GM23338 (cell line): ENCODE measurements around the gene FOXL2NB. TPM values are rescaled to one million over a fixed set of nuclear protein-coding genes. Genes with fewer than 3 reads are reported as not detected.

ENCODE experiments used
- ATAC-seq: fragments of 200-7000 bp; cut with Tn5 transposase; 3 replicates; pipeline ENCODE4 v1.9.1; 2020
- DNase-seq: peaks from one replicate; pipeline ENCODE4 v3.0.0-alpha.2; 2015; ENCODE audit warnings: low spot score
- H2AFZ ChIP-seq: fragments of 200-600 bp; sonication (generic); 2 replicates; pipeline ENCODE4 v1.8.0; 2016; ENCODE audit warnings: antibody characterized with exemption, mild to moderate bottlenecking, moderate library complexity
- H3F3A ChIP-seq: fragments of 200-600 bp; sonication (generic); replicated peaks from 2 replicates; pipeline ENCODE4 v1.8.0; 2017; ENCODE audit warnings: antibody characterized with exemption, mixed run types, low read depth
- H3K27ac ChIP-seq: fragments of 200-600 bp; sonication (generic); 2 replicates; pipeline ENCODE4 v1.6.1; 2016; ENCODE audit warnings: low read depth
- H3K27me3 ChIP-seq: fragments of 200-600 bp; sonication (generic); 2 replicates; pipeline ENCODE4 v1.8.0; 2016; ENCODE audit warnings: mild to moderate bottlenecking, mixed run types, moderate library complexity; ENCODE audit not compliant: insufficient read depth
- H3K36me3 ChIP-seq: fragments of 200-600 bp; sonication (generic); 2 replicates; pipeline ENCODE4 v1.8.0; 2016; ENCODE audit warnings: mild to moderate bottlenecking; ENCODE audit not compliant: insufficient read depth
- H3K4me1 ChIP-seq: fragments of 200-600 bp; sonication (generic); 2 replicates; pipeline ENCODE4 v1.8.0; 2016; ENCODE audit warnings: mild to moderate bottlenecking, moderate library complexity; ENCODE audit not compliant: insufficient read depth
- H3K4me2 ChIP-seq: fragments of 200-600 bp; sonication (generic); 2 replicates; pipeline ENCODE4 v1.7.1; 2017; ENCODE audit warnings: mixed run types
- H3K4me3 ChIP-seq: fragments of 200-600 bp; sonication (generic); 2 replicates; pipeline ENCODE4 v1.6.1; 2016; ENCODE audit warnings: mixed run types
- H3K79me2 ChIP-seq: fragments of 200-600 bp; sonication (generic); replicated peaks from 2 replicates; pipeline ENCODE4 v1.8.0; 2017; ENCODE audit warnings: mild to moderate bottlenecking; ENCODE audit not compliant: insufficient read depth
- H3K9me2 ChIP-seq: fragments of 200-600 bp; sonication (generic); 2 replicates; pipeline ENCODE4 v1.8.0; 2017; ENCODE audit not compliant: insufficient read depth
- H4K20me1 ChIP-seq: fragments of 200-600 bp; sonication (generic); replicated peaks from 2 replicates; pipeline ENCODE4 v1.8.0; 2017; ENCODE audit warnings: mild to moderate bottlenecking; ENCODE audit not compliant: insufficient read depth
- H3K27ac Mint-ChIP-seq: 2 replicates; pipeline ENCODE4 v1.8.0; 2020; ENCODE audit warnings: inconsistent platforms, mild to moderate bottlenecking, moderate library complexity, mixed read lengths
- H3K27me3 Mint-ChIP-seq: 3 replicates; pipeline ENCODE4 v1.8.0; 2022; ENCODE audit warnings: low read depth, mild to moderate bottlenecking, moderate library complexity, mixed read lengths, inconsistent platforms; ENCODE audit not compliant: insufficient read depth, poor library complexity
- H3K36me3 Mint-ChIP-seq: 3 replicates; pipeline ENCODE4 v1.8.0; 2021; ENCODE audit warnings: low read depth, mild to moderate bottlenecking, inconsistent platforms, moderate library complexity, mixed read lengths
- H3K4me1 Mint-ChIP-seq: 3 replicates; pipeline ENCODE4 v1.8.0; 2020; ENCODE audit warnings: mild to moderate bottlenecking, inconsistent platforms, mixed read lengths
- H3K4me3 Mint-ChIP-seq: 3 replicates; pipeline ENCODE4 v1.8.0; 2021; ENCODE audit warnings: moderate library complexity, mild to moderate bottlenecking, inconsistent platforms, mixed read lengths
- H3K9me3 Mint-ChIP-seq: 3 replicates; pipeline ENCODE4 v1.8.0; 2020; ENCODE audit warnings: moderate library complexity, mild to moderate bottlenecking, inconsistent platforms, mixed read lengths
- CREB1 ChIP-seq: fragments of 250-450 bp; sonication (Bioruptor Pico); IDR thresholded peaks from 2 replicates; pipeline ENCODE4 v1.5.0; 2020; ENCODE audit warnings: low read depth, mild to moderate bottlenecking, moderate library complexity
- EZH2 ChIP-seq: fragments of 200-600 bp; sonication (generic); IDR thresholded peaks from one replicate; pipeline ENCODE4 v1.8.0; 2017; ENCODE audit warnings: antibody characterized with exemption, mild to moderate bottlenecking, low read depth; ENCODE audit not compliant: unreplicated experiment
- EZH2phosphoT487 ChIP-seq: fragments of 200-600 bp; sonication (generic); IDR thresholded peaks from one replicate; pipeline ENCODE4 v1.8.1; 2018; ENCODE audit warnings: antibody characterized with exemption; ENCODE audit not compliant: unreplicated experiment
- NANOG ChIP-seq: IDR thresholded peaks from 2 replicates; pipeline ENCODE4 v1.6.1; 2016; ENCODE audit warnings: antibody characterized with exemption, borderline replicate concordance
- POLR2AphosphoS5 ChIP-seq: IDR thresholded peaks from 2 replicates; pipeline ENCODE4 v1.6.1; 2016; ENCODE audit warnings: antibody characterized with exemption, low read depth
- REST ChIP-seq: IDR thresholded peaks from one replicate; pipeline ENCODE4 v1.6.1; 2018; ENCODE audit warnings: antibody characterized with exemption; ENCODE audit not compliant: unreplicated experiment
- STAT1 ChIP-seq: IDR thresholded peaks from one replicate; pipeline ENCODE4 v1.6.1; 2016; ENCODE audit warnings: antibody characterized with exemption; ENCODE audit not compliant: unreplicated experiment
- ZNF114 ChIP-seq: fragments of 250-450 bp; sonication (Bioruptor Pico); IDR thresholded peaks from 2 replicates; pipeline ENCODE4 v1.5.0; 2020; ENCODE audit warnings: mild to moderate bottlenecking, moderate library complexity
- ZNF331 ChIP-seq: fragments of 250-450 bp; sonication (Bioruptor Pico); IDR thresholded peaks from 2 replicates; pipeline ENCODE4 v1.5.0; 2020; ENCODE audit warnings: low read depth, mild to moderate bottlenecking, moderate library complexity
- polyA plus RNA-seq: library from polyadenylated mRNA; unstranded; fragments of >200 nt; fragmentation: Nextera tagmentation; extraction: Ambion mirVana; gene quantifications from 2 replicates; pipeline ENCODE4 v1.2.1, GENCODE V29; 2016
- total RNA-seq: library from RNA; depleted of rRNA; stranded (reverse); fragments of >200 nt; shearing (Covaris generic); gene quantifications from 2 replicates; pipeline ENCODE4 v1.2.3, GENCODE V29; 2014
- TF ChIP-seq, protein P1 (sequence below): fragments of 250-450 bp; sonication (Bioruptor Pico); IDR thresholded peaks from 2 replicates; pipeline ENCODE4 v1.5.0; 2020; ENCODE audit warnings: mild to moderate bottlenecking, moderate library complexity
- TF ChIP-seq, protein P2 (sequence below): IDR thresholded peaks from 2 replicates; pipeline ENCODE4 v1.6.1; 2016; ENCODE audit warnings: antibody characterized with exemption

The FOXL2NB gene
- total and polyA plus RNA-seq, 2 experiments from 2014 or later, result 11.2 to 15.6 TPM

GRCh38 chr3:138911621-138912020, 35.4 kb upstream of the FOXL2NB start (continued):
- TF ChIP-seq, protein P1, sequence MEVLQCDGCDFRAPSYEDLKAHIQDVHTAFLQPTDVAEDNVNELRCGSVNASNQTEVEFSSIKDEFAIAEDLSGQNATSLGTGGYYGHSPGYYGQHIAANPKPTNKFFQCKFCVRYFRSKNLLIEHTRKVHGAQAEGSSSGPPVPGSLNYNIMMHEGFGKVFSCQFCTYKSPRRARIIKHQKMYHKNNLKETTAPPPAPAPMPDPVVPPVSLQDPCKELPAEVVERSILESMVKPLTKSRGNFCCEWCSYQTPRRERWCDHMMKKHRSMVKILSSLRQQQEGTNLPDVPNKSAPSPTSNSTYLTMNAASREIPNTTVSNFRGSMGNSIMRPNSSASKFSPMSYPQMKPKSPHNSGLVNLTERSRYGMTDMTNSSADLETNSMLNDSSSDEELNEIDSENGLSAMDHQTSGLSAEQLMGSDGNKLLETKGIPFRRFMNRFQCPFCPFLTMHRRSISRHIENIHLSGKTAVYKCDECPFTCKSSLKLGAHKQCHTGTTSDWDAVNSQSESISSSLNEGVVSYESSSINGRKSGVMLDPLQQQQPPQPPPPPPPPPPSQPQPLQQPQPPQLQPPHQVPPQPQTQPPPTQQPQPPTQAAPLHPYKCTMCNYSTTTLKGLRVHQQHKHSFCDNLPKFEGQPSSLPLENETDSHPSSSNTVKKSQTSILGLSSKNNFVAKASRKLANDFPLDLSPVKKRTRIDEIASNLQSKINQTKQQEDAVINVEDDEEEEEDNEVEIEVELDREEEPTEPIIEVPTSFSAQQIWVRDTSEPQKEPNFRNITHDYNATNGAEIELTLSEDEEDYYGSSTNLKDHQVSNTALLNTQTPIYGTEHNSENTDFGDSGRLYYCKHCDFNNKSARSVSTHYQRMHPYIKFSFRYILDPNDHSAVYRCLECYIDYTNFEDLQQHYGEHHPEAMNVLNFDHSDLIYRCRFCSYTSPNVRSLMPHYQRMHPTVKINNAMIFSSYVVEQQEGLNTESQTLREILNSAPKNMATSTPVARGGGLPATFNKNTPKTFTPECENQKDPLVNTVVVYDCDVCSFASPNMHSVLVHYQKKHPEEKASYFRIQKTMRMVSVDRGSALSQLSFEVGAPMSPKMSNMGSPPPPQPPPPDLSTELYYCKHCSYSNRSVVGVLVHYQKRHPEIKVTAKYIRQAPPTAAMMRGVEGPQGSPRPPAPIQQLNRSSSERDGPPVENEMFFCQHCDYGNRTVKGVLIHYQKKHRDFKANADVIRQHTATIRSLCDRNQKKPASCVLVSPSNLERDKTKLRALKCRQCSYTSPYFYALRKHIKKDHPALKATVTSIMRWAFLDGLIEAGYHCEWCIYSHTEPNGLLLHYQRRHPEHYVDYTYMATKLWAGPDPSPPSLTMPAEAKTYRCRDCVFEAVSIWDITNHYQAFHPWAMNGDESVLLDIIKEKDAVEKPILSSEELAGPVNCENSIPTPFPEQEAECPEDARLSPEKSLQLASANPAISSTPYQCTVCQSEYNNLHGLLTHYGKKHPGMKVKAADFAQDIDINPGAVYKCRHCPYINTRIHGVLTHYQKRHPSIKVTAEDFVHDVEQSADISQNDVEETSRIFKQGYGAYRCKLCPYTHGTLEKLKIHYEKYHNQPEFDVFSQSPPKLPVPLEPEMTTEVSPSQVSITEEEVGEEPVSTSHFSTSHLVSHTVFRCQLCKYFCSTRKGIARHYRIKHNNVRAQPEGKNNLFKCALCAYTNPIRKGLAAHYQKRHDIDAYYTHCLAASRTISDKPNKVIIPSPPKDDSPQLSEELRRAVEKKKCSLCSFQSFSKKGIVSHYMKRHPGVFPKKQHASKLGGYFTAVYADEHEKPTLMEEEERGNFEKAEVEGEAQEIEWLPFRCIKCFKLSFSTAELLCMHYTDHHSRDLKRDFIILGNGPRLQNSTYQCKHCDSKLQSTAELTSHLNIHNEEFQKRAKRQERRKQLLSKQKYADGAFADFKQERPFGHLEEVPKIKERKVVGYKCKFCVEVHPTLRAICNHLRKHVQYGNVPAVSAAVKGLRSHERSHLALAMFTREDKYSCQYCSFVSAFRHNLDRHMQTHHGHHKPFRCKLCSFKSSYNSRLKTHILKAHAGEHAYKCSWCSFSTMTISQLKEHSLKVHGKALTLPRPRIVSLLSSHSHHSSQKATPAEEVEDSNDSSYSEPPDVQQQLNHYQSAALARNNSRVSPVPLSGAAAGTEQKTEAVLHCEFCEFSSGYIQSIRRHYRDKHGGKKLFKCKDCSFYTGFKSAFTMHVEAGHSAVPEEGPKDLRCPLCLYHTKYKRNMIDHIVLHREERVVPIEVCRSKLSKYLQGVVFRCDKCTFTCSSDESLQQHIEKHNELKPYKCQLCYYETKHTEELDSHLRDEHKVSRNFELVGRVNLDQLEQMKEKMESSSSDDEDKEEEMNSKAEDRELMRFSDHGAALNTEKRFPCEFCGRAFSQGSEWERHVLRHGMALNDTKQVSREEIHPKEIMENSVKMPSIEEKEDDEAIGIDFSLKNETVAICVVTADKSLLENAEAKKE (CRISPR knock-in tag), result no peak
- TF ChIP-seq POLR2AphosphoS5, result no peak
- no peak for TF ChIP-seq EZH2phosphoT487
- no peak for TF ChIP-seq EZH2
- TF ChIP-seq STAT1, result no peak
- no peak for TF ChIP-seq CREB1
- no peak for TF ChIP-seq ZNF331 (CRISPR knock-in tag)
- TF ChIP-seq NANOG, result no peak
- TF ChIP-seq, protein P2, sequence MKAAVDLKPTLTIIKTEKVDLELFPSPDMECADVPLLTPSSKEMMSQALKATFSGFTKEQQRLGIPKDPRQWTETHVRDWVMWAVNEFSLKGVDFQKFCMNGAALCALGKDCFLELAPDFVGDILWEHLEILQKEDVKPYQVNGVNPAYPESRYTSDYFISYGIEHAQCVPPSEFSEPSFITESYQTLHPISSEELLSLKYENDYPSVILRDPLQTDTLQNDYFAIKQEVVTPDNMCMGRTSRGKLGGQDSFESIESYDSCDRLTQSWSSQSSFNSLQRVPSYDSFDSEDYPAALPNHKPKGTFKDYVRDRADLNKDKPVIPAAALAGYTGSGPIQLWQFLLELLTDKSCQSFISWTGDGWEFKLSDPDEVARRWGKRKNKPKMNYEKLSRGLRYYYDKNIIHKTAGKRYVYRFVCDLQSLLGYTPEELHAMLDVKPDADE, result no peak
- no peak for TF ChIP-seq ZNF114 (CRISPR knock-in tag)

- ATAC-seq, result no peak
- no peak overlapping the region for H3K27ac Mint-ChIP-seq
- H3K4me1 ChIP-seq, result no peaks in the 10 kb centered on the region
- no peaks in the 10 kb centered on the region for H4K20me1 ChIP-seq
- peaks cover 8% of the 10 kb centered on the region for H3K27me3 Mint-ChIP-seq
- H3K4me3 Mint-ChIP-seq, result no peak overlapping the region
- no peak overlapping the region for H3K4me2 ChIP-seq
- no peak overlapping the region for H3K27ac ChIP-seq
- H3K27me3 ChIP-seq, result 0 out of 2 replicates have a peak, but pooled peaks cover 4% of the 10 kb centered on the region
- H3K9me3 Mint-ChIP-seq, result no peaks in the 10 kb centered on the region
- no peak overlapping the region for H3K4me3 ChIP-seq
- DNase-seq, result no peak
- H3K36me3 Mint-ChIP-seq, result no peaks in the 10 kb centered on the region
- no peak overlapping the region for H2AFZ ChIP-seq
- H3K79me2 ChIP-seq, result no peaks in the 10 kb centered on the region
- H3K4me1 Mint-ChIP-seq, result peaks cover 3% of the 10 kb centered on the region; the same call in 2 of the 3 replicates
- H3K9me2 ChIP-seq, result no peaks in the 10 kb centered on the region
- no peaks in the 10 kb centered on the region for H3K36me3 ChIP-seq
- H3F3A ChIP-seq, result no peaks in the 10 kb centered on the region
- TF ChIP-seq ZNF331 (CRISPR knock-in tag) (no peak), REST (no peak)
Measured at GRCh38 chr3:138912237-138912636, 34.8 kb upstream of the FOXL2NB start.
